ENCODE measurements around the gene FBXW11. TPM values are rescaled to one million over a fixed set of nuclear protein-coding genes. Genes with fewer than 3 reads are reported as not detected.

The FBXW11 gene
- polyA plus RNA-seq, 2 of the 4 experiments (the other 2 are of a cell fraction): 39.3 to 80.2 TPM

DNA sequence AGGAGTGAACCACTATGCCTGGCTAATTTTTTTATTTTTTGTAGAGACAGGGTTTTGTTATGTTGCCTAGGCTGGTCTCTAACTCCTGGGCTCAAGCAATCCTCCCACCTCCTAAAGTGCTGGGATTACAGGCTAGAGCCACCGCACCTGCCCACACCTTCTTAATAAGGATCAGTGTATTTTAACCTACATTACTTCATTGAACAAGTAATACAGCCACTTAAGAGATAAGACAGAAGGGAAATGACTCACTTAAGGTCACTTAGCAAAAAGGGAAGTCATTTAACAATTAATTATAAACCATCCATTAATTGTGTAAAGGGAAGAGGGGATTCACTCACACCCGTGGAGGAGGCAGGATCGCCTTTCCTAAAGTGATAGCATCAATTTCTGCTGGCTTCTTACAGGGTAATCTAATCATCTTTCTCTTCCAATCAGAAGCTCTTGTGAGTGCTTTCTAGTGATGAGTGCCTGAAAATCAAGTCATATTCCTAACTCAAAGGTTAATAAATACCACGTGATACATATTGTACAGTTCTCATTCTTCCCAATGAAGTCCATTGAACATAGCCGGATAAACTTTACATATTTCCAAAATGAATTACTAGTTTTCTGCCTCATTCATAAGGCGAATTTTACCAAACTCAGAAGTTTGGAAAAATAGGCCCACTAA lies 3.5 kb downstream of the FBXW11 start:
- ChIA-PET POLR2A (no interaction called here), CTCF (no interaction called here)
- WGBS (ENCODE audit: missing lambda C conversion rate): 79% methylated on average over 6 of the region's 6 CpGs
- no peak overlapping the region for H3K27ac ChIP-seq
- no peak overlapping the region for H3K4me3 ChIP-seq
- peaks cover 29% of the 10 kb centered on the region for H3K4me1 ChIP-seq
- FAIRE-seq (no peak), ATAC-seq (no peak), DNase-seq (ENCODE audit: low read depth in 1 of 2, low spot score in 1 of 2) (no peak)
- H3K4me2 ChIP-seq: peak overlapping the region; percentile 83
- TF ChIP-seq, protein P1, sequence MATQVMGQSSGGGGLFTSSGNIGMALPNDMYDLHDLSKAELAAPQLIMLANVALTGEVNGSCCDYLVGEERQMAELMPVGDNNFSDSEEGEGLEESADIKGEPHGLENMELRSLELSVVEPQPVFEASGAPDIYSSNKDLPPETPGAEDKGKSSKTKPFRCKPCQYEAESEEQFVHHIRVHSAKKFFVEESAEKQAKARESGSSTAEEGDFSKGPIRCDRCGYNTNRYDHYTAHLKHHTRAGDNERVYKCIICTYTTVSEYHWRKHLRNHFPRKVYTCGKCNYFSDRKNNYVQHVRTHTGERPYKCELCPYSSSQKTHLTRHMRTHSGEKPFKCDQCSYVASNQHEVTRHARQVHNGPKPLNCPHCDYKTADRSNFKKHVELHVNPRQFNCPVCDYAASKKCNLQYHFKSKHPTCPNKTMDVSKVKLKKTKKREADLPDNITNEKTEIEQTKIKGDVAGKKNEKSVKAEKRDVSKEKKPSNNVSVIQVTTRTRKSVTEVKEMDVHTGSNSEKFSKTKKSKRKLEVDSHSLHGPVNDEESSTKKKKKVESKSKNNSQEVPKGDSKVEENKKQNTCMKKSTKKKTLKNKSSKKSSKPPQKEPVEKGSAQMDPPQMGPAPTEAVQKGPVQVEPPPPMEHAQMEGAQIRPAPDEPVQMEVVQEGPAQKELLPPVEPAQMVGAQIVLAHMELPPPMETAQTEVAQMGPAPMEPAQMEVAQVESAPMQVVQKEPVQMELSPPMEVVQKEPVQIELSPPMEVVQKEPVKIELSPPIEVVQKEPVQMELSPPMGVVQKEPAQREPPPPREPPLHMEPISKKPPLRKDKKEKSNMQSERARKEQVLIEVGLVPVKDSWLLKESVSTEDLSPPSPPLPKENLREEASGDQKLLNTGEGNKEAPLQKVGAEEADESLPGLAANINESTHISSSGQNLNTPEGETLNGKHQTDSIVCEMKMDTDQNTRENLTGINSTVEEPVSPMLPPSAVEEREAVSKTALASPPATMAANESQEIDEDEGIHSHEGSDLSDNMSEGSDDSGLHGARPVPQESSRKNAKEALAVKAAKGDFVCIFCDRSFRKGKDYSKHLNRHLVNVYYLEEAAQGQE (IDR thresholded peaks at IDR 0.05): peak; percentile 58; the same call in 1 of the 2 replicates
- TF ChIP-seq USF2 (IDR thresholded peaks at IDR 0.05) (0 out of 2 replicates have a peak, but pooled peaks have one; percentile 9), MAZ (IDR thresholded peaks at IDR 0.05; ENCODE audit: borderline replicate concordance, low read depth, low read length) (no peak)
- no peaks in the 10 kb centered on the region for H3K9me3 ChIP-seq

DNA sequence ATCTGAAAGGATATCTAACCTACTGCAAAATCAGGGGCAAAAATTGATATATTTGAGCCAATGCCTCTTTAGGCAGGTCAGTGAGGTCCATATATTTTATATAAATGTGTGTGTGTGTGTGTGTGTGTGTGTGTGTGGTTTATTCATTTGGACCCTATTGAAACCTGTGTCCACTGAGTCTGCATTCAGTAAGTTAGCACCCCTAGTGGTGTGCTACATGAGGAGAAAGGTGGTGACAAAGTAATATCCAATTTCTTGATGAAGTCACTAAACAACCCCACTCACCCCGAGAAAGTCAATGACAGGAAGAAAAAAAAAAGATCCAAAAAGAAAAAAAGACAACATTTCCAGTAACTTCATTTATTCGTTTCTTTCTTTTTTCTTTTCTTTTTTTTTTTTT lies 4.1 kb downstream of the FBXW11 start:
- no peak overlapping the region for H3K4me2 ChIP-seq
- WGBS (ENCODE audit: missing lambda C conversion rate): 30% methylated on average over 2 of the region's 2 CpGs
- TF ChIP-seq CTCF (IDR thresholded peaks at IDR 0.05) (peak; percentile 32), CHD2 (IDR thresholded peaks at IDR 0.05; ENCODE audit: low read length, partially characterized antibody) (no peak), RAD21 (conservative IDR thresholded peaks at IDR 0.05 in 1 of 2, IDR thresholded peaks at IDR 0.05 in 1 of 2) (peak in 1 of 2 experiments; percentile 36; a peak in 2 of 5 replicates)
- POLR2A ChIA-PET: no interaction called here
- CTCF ChIA-PET: interaction anchor here (0.7 kb wide), 1 partner anchor 57 kb away, joined by 4 read pairs; no protein-coding TSS in a partner anchor
- H3K4me3 ChIP-seq: no peak overlapping the region
- FAIRE-seq: no peak
- H3K9me3 ChIP-seq: no peaks in the 10 kb centered on the region
- peaks cover 29% of the 10 kb centered on the region for H3K4me1 ChIP-seq
- ATAC-seq: no peak
- H3K27ac ChIP-seq: no peak overlapping the region
- peak; percentile 35 to 36 for DNase-seq (ENCODE audit: low read depth in 1 of 2, low spot score in 1 of 2)

DNA sequence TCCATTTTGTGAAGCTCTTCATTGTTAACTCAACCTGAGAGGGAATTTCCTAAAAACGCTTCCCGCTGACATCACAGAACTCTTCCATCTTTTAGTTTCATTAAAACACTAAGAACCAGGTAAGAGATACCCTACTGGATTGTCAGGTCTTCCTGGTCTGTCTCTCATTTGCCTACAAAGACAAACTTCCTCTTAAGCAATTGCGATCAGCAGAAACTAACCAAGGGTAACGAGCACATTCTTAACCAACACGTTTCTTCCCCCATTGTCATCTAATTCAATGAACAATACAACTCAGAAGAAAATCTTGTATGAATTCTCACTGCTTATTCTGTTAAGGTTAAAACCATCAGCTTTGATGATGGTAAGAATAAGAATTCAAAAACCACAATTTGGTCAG lies 6.6 kb downstream of the FBXW11 start:
- Histone ChIP-seq H3K4me2 (no peak overlapping the region), H3K9me3 (no peaks in the 10 kb centered on the region), H3K4me1 (peaks cover 39% of the 10 kb centered on the region), H3K4me3 (no peak overlapping the region), H3K27ac (no peak overlapping the region)
- 94% methylated on average over 5 of the region's 5 CpGs for WGBS (ENCODE audit: missing lambda C conversion rate)
- TF ChIP-seq RFX5 (IDR thresholded peaks at IDR 0.05) (no peak), KDM5A (IDR thresholded peaks at IDR 0.05) (no peak), MYC (IDR thresholded peaks at IDR 0.05; ENCODE audit: borderline replicate concordance, low read length) (no peak), PHF8 (IDR thresholded peaks at IDR 0.05; ENCODE audit: borderline replicate concordance, low read depth) (no peak), HEYL (CRISPR knock-in tag; IDR thresholded peaks at IDR 0.05) (no peak)
- TF ChIP-seq, protein P2, sequence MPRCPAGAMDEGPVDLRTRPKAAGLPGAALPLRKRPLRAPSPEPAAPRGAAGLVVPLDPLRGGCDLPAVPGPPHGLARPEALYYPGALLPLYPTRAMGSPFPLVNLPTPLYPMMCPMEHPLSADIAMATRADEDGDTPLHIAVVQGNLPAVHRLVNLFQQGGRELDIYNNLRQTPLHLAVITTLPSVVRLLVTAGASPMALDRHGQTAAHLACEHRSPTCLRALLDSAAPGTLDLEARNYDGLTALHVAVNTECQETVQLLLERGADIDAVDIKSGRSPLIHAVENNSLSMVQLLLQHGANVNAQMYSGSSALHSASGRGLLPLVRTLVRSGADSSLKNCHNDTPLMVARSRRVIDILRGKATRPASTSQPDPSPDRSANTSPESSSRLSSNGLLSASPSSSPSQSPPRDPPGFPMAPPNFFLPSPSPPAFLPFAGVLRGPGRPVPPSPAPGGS (IDR thresholded peaks at IDR 0.05): no peak
- FAIRE-seq: no peak
- no peak for ATAC-seq
- DNase-seq (ENCODE audit: low read depth in 1 of 2, low spot score in 1 of 2): no peak
- CTCF ChIA-PET: no interaction called here
- POLR2A ChIA-PET: no interaction called here
